ENCODE data around the gene ADAMTS16.

Gene ADAMTS16

DNA sequence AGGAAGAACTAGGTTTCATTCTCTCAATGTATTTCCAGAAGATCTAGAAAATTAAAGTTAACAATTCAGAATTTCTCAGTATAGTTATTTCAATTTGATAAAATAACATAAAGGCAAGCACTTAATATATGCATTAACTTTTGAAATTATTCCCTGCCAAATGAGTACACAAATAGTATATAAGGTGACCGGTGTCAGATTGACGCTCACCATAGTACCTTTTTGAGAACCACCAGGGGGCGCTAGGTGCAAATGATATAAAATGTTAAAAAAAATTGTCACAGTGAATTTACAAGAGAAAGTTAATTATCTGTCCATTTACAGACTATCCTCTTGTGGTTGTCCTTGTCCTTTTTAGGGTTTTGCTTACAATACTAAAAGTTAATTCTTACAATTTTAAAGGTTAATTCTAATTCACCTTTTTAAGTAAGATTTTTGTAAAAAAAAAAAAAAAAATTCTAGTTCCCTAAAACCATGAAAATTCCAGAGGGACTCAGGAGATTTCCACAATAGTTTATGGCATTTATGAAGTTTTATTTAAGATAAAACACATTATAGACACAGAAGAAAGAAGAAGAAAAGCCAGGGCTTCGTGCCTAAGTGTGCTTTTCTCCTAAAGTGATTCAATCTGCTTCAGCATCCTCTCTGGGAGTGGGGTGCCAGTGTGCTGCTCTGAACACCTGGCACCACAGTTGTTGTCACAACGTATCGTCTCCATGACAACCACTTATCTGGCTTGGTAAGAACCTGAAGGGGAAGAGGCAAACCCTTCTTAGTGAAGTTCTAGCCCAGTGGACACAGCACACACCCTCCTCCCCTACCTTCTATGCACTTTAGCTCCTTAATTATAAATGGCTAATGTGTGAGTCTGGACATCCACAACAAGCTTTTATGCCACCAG is 1.7 kb downstream of the ADAMTS16 start:
- no peak overlapping the region for H3K4me3 ChIP-seq (ENCODE audit: low read depth, low read length)
- peak; percentile 71 for DNase-seq (ENCODE audit: low read depth)
- TF ChIP-seq, protein P1, sequence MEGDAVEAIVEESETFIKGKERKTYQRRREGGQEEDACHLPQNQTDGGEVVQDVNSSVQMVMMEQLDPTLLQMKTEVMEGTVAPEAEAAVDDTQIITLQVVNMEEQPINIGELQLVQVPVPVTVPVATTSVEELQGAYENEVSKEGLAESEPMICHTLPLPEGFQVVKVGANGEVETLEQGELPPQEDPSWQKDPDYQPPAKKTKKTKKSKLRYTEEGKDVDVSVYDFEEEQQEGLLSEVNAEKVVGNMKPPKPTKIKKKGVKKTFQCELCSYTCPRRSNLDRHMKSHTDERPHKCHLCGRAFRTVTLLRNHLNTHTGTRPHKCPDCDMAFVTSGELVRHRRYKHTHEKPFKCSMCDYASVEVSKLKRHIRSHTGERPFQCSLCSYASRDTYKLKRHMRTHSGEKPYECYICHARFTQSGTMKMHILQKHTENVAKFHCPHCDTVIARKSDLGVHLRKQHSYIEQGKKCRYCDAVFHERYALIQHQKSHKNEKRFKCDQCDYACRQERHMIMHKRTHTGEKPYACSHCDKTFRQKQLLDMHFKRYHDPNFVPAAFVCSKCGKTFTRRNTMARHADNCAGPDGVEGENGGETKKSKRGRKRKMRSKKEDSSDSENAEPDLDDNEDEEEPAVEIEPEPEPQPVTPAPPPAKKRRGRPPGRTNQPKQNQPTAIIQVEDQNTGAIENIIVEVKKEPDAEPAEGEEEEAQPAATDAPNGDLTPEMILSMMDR (IDR thresholded peaks at IDR 0.05; ENCODE audit: insufficient read depth, low read depth, low read length, missing control alignments), result peak; percentile 60

- H3K4me3 ChIP-seq (ENCODE audit: low read depth, low read length), result no peak overlapping the region
- no peak for DNase-seq (ENCODE audit: low read depth)
- TF ChIP-seq, protein P1 (IDR thresholded peaks at IDR 0.05; ENCODE audit: insufficient read depth, low read depth, low read length, missing control alignments), result no peak
These were observed 4.3 kb downstream of the ADAMTS16 start for GRCh38 chr5:5144441-5144840.

GRCh38 chr5:5145651-5146529 is 5.8 kb downstream of the ADAMTS16 start:
- H3K4me3 ChIP-seq (ENCODE audit: low read depth, low read length), result no peak overlapping the region
- no peak for DNase-seq (ENCODE audit: low read depth)
- TF ChIP-seq, protein P1 (IDR thresholded peaks at IDR 0.05; ENCODE audit: insufficient read depth, low read depth, low read length, missing control alignments), result no peak

- TF ChIP-seq, protein P1 (IDR thresholded peaks at IDR 0.05; ENCODE audit: insufficient read depth, low read depth, low read length, missing control alignments), result no peak
- DNase-seq (ENCODE audit: low read depth), result no peak
- H3K4me3 ChIP-seq (ENCODE audit: low read depth, low read length), result no peak overlapping the region
These were observed 6.5 kb downstream of the ADAMTS16 start for GRCh38 chr5:5146530-5147160.

GRCh38 chr5:5149154-5149553 is 9.0 kb downstream of the ADAMTS16 start:
- TF ChIP-seq, protein P1 (IDR thresholded peaks at IDR 0.05; ENCODE audit: insufficient read depth, low read depth, low read length, missing control alignments), result no peak
- H3K4me3 ChIP-seq (ENCODE audit: low read depth, low read length), result no peak overlapping the region
- no peak for DNase-seq (ENCODE audit: low read depth)

DNA sequence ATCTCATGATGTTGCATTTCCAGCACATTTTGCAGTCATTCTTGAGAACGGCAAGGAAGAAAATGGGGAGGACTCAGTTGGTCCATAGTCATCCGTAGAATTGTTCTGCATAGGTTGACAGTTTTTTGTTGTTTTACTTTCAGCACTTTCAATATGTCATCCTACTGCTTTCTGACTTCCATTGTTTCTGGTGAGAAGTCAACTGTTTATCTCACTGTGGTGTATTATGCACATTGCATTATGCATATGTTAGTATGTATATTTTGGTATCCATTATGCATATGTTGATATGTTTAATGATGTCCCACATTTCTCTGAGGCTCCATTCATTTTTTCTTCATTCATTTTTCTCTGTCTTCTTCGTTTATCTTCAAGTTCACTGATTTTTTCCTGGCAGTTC is 10.5 kb downstream of the ADAMTS16 start:
- TF ChIP-seq, protein P1 (IDR thresholded peaks at IDR 0.05; ENCODE audit: insufficient read depth, low read depth, low read length, missing control alignments), result no peak
- no peak for DNase-seq (ENCODE audit: low read depth)
- H3K4me3 ChIP-seq (ENCODE audit: low read depth, low read length), result no peak overlapping the region
